Measurements from ENCODE around the gene CALU. TPM values are rescaled to one million over a fixed set of nuclear protein-coding genes. Genes with fewer than 3 reads are reported as not detected.

Gene CALU
- total RNA-seq, 2 experiments from 2014 or later, result 53.0 to 53.9 TPM

GRCh38 chr7:128775744-128776474, 36.8 kb downstream of the CALU start, which contains the start of gene OPN1SW:
Gene OPN1SW, minus strand, starts transcription at chr7:128775794. Its CDS starts 13 bp downstream, at chr7:128775781.
- POLR2A ChIA-PET, result no interaction called here
- CTCF ChIA-PET, result no interaction called here

DNA sequence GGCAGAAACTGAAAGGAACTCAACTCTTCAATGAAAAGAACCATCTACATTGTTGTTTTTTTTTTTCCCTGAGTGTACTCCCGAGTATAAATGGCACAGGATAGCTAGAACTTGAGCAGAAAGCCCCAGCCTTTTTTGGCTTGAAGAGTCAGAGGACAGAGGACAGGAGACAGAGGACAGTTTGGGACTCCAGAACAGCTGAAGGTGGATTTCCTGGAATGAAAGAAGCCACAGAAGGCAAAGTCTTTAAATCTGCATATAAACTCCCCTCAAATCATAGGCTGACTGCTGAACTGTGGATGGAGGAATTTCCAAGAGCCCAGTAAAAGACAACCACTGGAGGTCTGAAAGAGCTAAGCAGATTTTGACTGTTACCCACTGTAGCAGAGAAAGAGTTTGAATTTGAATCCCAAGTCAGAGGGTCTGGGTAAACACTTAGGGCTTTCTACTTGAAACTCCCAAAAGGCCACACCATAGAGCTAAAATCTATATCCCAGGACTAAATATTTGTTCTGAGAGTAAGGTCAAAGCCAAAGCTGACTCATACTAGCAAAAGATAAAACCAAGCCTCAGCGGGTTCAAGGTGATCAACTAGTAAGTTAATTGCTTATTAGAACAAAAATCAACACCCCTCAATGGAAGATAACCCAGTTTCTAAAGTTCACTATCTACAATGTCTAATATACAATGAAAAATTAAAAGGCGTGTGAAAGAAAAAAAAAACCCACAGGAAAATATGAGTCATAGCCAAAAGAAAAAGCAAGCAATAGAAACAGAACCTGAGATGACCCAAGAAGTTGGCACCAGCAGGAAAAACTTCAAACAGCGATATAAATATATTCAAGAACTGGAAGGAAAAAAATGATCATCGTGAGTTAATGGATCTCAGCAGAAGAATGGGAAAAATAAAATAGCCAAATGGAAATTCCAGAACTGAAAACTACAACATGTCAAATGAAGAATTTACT, 38.3 kb downstream of the CALU start:
- POLR2A ChIA-PET, result interaction anchor here (0.5 kb wide), 1 partner anchor 13 kb away, joined by 3 read pairs; no protein-coding TSS in a partner anchor
- CTCF ChIA-PET, result no interaction called here

- POLR2A ChIA-PET, result interaction anchor here (0.6 kb wide), 1 partner anchor 48 kb away, joined by 3 read pairs; no protein-coding TSS in a partner anchor
- CTCF ChIA-PET, result interaction anchor here (0.6 kb wide), 1 partner anchor 77 kb away, joined by 3 read pairs; no protein-coding TSS in a partner anchor
Observed at GRCh38 chr7:128778946-128779345, 39.8 kb downstream of the CALU start.

GRCh38 chr7:128781126-128781525, 42.0 kb downstream of the CALU start:
- ChIA-PET CTCF (interaction anchor here (0.7 kb wide), 1 partner anchor 55 kb away, joined by 6 read pairs; no protein-coding TSS in a partner anchor), POLR2A (no interaction called here)

DNA sequence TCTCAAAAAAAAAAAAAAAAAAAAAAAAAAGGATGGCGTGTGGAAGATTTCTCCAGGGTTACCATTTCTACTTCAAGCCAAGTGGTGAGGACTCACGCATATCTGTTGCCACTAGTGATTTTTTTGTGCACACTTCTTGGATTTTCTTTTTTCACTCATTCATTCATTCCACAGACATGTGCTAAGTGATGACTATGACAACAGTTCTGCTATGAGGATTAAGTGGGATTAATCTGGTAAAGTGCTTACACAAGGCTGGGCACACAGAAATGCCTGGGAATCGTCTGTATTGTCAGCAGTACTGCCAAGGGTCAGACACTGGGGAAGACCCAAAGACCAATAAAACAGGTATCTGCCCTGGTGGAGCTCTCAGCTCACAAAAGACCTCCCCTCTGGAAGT, 42.7 kb downstream of the CALU start:
- POLR2A ChIA-PET, result no interaction called here
- CTCF ChIA-PET, result no interaction called here

DNA sequence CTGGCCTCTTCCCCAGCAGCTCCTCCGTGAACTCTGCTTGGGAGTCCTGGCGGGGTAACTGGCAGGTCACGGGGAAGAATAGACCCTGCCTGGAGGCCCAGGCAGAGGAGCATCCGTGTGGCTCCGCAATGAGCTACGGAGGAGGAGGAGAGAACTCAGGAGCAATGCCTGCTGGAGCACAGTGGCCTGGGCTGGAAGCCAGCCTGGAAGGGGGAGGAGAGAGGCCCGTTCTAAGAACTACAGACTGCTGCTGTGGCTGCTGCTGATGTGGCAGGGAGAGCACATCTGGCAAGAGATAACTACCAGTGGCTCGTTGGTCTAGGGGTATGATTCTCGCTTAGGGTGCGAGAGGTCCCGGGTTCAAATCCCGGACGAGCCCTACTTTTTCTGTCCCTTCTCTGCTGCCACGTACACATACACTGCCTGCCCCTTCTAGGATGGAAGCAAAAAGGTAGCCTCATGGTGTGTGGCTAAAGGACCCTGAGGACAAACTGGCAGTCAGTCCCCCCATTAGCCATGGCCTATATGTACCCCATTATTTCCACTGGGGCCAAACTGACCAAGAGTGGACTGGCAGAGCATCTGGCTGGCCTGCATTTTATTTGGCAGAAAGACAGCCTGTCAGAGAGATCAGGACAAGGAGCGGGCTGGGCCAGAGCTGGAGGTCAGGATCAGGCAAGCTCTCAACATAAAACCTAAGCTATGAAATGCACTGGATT, 44.1 kb downstream of the CALU start:
- ChIA-PET CTCF (interaction anchor here (0.6 kb wide), 1 partner anchor 21 kb away, joined by 3 read pairs; no protein-coding TSS in a partner anchor), POLR2A (no interaction called here)

DNA sequence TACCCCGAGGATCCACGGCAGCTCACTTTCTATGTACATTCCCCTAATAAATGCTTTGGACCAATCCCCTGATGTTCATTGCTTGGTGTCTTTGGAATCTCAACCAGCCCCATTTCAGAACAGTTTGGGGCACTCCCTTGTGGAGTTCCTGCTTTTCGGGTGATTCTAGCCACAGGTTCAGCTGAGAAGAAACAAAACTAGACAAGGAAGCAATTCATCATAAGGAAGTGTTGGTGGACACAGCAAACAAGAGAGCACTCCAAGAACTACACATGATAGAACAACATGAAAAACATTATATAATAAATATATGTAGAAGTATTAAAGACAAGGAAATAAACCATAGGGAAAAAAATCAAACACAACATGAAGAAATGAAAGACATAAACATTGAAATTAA, 46.6 kb downstream of the CALU start:
- POLR2A ChIA-PET, result no interaction called here

DNA sequence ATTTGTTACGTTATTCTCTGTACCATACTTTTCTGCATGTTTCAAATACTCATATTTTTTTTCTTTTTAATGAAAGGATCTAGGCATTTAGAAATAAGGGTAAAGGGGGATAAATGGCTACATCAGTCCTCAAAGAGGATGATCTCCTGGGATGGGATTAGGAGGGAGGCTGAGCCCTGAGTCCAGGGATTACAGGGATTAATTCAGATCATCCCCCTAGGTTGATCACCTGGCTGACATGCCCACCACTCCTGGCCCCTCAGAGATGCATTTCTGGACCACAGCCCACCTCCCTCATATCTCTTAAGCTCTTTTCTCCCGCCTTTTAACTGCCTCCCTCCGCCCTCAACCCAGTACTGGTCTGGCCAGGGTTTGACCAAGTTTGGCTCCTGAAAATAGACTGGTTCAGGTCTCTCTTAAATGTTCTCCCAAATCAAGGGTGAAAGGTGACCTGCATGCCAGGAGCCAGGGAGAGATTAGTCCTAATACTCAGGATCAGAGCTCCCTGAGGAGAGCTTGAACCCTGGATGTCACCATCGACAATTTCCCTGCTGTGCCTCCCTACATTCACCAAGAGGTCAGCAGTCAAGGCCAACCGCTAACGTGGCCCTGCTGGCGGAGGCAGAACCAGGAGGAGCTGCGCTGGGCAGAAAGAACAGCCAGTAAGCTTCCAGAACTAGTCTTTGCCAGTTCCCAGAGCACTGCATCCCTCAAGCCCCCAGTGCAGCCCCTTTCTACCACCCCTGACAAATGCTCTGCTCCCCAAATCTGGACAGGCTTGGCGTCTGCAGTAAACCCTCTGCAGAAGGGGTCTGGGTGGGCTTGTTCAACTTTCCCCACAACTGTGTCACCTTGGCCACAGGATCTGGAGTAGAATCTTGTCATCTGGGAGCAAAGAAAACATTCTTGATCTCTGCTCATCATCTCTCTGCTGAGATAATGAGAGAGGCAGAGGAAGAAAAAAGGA, 49.6 kb downstream of the CALU start:
- ChIA-PET POLR2A (no interaction called here), CTCF (no interaction called here)

More for the DNA sequence above, 46.6 kb downstream of the CALU start:
- CTCF ChIA-PET, result no interaction called here

DNA sequence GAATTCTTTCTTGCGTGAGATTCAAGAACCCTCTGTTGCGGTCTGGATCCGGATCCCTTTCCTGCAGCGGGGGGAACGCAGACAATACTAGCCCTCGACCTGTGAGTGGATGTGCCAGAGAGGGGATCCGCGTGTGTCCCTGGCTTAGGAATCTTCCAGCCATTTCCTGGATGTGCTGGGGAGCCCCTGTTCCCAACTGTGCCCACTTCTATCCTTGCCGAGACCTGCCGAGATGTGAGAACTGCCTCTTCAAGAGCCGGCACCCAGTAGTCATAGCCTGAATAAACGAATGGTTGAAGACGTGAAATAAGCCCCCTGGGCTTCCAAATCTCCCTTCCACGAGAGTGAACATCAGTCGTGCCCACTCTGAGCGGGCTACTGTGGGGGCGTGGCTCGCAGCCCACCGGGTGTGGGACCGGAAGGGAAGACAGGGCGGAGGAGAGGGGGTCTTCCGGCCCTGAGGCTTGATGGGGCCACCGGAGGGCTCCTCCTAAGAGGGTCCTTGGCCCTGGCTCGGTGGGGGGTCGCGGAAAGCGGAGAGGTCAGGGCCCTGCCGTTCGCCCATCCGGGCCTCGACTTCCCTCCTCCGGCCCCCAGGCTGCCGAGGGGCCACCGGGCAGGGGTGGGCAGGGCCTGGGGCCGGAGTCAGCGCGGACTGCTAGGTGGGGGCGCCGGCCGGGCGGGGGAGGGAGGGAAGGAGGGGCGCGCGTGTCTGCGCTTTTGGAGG, 51.3 kb downstream of the CALU start:
- POLR2A ChIA-PET, result interaction anchor here (0.6 to 1.0 kb wide), 4 partner anchors 13 to 98 kb away, joined by 3 to 5 read pairs (median 3); no protein-coding TSS in a partner anchor
- CTCF ChIA-PET, result interaction anchor here (0.5 to 1.2 kb wide), 2 partner anchors 38 to 52 kb away, joined by 4 read pairs; no protein-coding TSS in a partner anchor

GRCh38 chr7:128791121-128791971, 52.2 kb downstream of the CALU start, which contains the start of gene CCDC136:
Gene CCDC136, plus strand, starts transcription at chr7:128791968. Its CDS starts 444 bp downstream, at chr7:128792412.
- CTCF ChIA-PET, result interaction anchor here (0.5 to 1.2 kb wide), 2 partner anchors 37 to 51 kb away, joined by 4 read pairs; no protein-coding TSS in a partner anchor
- POLR2A ChIA-PET, result interaction anchor here (0.6 to 1.0 kb wide), 4 partner anchors 14 to 97 kb away, joined by 3 to 5 read pairs (median 3); no protein-coding TSS in a partner anchor

DNA sequence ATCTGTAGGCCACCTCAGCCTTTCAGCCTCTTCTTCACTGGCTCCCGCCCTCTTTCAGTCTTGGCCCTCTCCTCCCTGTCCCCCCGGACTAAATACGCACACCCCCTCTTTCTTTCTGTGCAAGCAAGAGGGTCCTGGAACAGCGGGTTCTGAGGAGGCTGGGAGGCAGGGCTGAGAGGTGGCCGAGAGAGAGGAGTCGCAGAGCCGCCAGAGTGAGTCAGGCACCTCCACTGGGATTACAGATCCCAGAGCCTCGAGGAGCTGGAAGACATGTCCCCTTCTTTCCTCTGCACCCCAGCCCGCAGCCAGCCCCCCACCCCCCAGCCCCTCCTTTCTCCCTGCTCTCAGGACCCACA, 52.8 kb downstream of the CALU start:
- ChIA-PET POLR2A (no interaction called here), CTCF (interaction anchor here (0.7 to 1.2 kb wide), 2 partner anchors 50 kb away, joined by 3 to 4 read pairs; no protein-coding TSS in a partner anchor)

- CTCF ChIA-PET, result interaction anchor here (0.7 kb wide), 1 partner anchor 49 kb away, joined by 3 read pairs; no protein-coding TSS in a partner anchor
- POLR2A ChIA-PET, result no interaction called here
Observed at GRCh38 chr7:128792471-128793180, 53.5 kb downstream of the CALU start.

GRCh38 chr7:128793181-128793547, 54.0 kb downstream of the CALU start:
- POLR2A ChIA-PET, result no interaction called here

GRCh38 chr7:128794020-128794419, 54.9 kb downstream of the CALU start:
- ChIA-PET CTCF (no interaction called here), POLR2A (no interaction called here)

More at GRCh38 chr7:128793181-128793547, 54.0 kb downstream of the CALU start:
- CTCF ChIA-PET, result no interaction called here

DNA sequence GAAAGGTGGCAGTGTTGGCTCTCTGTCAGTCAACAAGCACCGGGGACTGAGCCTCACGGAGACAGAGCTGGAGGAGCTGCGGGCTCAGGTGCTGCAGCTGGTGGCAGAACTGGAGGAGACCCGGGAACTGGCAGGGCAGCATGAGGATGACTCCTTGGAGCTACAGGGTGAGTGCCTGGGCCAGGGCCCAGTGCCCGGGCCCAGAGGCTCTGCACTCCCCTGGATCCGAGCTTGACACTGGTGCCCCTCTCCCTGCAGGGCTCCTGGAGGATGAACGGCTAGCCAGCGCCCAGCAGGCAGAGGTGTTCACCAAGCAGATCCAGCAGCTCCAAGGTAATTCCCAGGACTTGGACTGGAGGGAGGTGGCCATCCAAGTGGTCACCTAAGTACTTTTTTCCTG, 55.3 kb downstream of the CALU start:
- CTCF ChIA-PET, result no interaction called here
- POLR2A ChIA-PET, result no interaction called here

GRCh38 chr7:128795129-128795528, 56.0 kb downstream of the CALU start:
- CTCF ChIA-PET, result no interaction called here
- POLR2A ChIA-PET, result no interaction called here

All from activated CD8-positive, alpha-beta memory T cell treated with anti-CD3 and anti-CD28 coated beads for 36 hours (primary cell).